ENCODE data around the gene SAXO2.

DNA sequence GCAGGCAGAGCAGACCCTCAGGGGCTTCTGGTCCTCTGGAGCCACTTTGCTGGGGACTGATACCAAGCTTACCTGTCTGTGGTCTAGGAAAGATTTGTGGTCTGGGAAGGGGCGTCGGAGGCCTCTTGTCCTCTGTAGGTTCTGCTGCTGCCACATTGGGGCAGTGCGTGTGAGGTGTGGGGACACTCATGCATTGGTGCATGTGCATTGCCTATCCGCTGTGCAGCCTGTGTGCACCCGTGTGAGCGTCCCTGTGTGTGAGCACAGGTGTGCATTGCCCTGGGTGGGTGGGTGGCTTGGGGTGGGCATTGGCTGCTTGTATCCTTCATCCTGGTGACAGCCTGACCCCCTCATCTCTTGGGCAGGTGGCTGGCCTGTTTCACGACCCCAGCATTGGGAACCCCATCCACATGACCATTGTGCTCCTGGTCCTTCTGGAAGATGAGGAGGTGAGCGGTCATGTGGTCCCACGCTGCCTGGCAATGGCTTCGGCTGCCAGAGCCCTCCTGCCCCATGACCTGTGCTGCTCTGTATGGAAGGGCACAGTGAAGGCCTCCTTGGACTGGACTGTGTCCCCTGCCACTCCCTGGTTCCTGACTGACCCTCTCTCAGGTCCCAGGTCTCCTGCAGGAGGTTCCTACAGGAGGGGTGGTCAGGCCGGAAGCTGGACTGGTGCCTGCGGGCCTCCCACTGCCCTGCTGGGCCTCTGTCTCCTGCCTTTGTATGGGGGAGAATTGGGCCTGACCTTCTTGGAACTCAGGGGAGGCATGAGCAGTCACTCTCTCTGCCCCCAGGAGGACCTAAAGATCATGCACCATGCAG lies 41.5 kb downstream of the SAXO2 start:
- TF ChIP-seq ZNF274 (IDR thresholded peaks at IDR 0.05; ENCODE audit: low read depth, low read length) (no peak), SUZ12 (IDR thresholded peaks at IDR 0.05; ENCODE audit: extremely low read depth, insufficient read depth, insufficient read length) (no peak)
